ENCODE measurements around the gene UPF3B. TPM values are rescaled to one million over a fixed set of nuclear protein-coding genes. Genes with fewer than 3 reads are reported as not detected.

Gene UPF3B
- total and polyA plus RNA-seq, 9 of the 15 experiments (the other 6 are each of a cell fraction or from before 2014, with no cell fraction given) = 17.6 to 57.0 (median 32.3) TPM

DNA sequence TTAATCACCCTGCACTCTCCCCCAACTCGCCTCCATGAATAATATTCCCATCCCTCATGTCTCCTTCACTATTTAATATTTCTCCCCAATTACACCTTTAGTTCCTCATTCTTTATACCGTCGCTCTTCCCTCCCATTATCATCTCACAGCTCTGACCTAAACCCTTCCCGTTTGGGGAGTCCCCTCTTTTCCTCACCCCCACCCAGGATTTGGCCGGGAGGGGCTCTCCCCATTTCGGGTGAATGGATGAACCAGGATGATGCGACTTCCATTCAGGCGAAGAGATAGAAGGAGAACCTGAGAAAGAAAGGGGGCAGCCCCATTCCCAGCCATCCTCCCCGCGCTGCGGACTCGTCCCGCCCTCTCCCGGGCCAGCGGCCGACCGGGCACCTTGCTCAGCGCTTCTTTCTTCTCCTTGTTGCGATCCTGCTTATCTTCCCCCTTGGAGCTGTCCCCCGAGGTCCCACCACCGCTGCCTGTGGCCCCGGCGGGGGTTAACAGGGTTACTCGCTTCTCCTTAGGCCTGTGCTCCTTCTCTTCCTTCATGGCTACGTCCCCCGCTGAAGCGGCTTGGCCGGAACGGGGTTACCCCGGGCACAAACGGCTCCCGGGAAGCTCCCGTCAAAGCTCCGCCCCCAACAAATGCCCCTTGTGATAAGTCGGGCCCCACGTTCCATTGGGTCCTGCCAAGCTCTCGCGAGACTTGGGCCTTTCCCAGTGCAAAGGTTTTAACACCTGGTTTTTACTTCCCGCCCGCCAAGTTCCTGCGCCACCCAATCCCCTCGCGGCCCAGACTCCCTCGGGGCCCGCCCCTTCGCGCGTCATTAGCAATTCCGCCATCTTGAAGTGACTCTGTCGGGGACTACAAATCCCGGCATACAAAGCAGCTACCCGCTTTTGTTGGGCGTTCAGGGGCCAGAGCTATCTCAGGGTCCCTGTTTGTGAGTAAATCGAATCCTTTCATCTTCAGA, at the start of gene UPF3B (continued):
- no peak for TF ChIP-seq ETV1 (tag; conservative IDR thresholded peaks at IDR 0.05; ENCODE audit: low read depth)
- peak; percentile 44 for TF ChIP-seq HNRNPLL (IDR thresholded peaks at IDR 0.05; ENCODE audit: low read depth, low read length, poor library complexity, severe bottlenecking)
- no peak for TF ChIP-seq RCOR1 (IDR thresholded peaks at IDR 0.05; ENCODE audit: borderline replicate concordance in 1 of 2, low read depth in 2 of 2, low read length in 2 of 2)
- no peak for TF ChIP-seq HMG20B (CRISPR knock-in tag; IDR thresholded peaks at IDR 0.05)
- TF ChIP-seq, protein P1, sequence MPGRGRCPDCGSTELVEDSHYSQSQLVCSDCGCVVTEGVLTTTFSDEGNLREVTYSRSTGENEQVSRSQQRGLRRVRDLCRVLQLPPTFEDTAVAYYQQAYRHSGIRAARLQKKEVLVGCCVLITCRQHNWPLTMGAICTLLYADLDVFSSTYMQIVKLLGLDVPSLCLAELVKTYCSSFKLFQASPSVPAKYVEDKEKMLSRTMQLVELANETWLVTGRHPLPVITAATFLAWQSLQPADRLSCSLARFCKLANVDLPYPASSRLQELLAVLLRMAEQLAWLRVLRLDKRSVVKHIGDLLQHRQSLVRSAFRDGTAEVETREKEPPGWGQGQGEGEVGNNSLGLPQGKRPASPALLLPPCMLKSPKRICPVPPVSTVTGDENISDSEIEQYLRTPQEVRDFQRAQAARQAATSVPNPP (IDR thresholded peaks at IDR 0.05; ENCODE audit: borderline replicate concordance, insufficient read depth, insufficient read length) = no peak
- TF ChIP-seq, protein P2, sequence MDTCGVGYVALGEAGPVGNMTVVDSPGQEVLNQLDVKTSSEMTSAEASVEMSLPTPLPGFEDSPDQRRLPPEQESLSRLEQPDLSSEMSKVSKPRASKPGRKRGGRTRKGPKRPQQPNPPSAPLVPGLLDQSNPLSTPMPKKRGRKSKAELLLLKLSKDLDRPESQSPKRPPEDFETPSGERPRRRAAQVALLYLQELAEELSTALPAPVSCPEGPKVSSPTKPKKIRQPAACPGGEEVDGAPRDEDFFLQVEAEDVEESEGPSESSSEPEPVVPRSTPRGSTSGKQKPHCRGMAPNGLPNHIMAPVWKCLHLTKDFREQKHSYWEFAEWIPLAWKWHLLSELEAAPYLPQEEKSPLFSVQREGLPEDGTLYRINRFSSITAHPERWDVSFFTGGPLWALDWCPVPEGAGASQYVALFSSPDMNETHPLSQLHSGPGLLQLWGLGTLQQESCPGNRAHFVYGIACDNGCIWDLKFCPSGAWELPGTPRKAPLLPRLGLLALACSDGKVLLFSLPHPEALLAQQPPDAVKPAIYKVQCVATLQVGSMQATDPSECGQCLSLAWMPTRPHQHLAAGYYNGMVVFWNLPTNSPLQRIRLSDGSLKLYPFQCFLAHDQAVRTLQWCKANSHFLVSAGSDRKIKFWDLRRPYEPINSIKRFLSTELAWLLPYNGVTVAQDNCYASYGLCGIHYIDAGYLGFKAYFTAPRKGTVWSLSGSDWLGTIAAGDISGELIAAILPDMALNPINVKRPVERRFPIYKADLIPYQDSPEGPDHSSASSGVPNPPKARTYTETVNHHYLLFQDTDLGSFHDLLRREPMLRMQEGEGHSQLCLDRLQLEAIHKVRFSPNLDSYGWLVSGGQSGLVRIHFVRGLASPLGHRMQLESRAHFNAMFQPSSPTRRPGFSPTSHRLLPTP (IDR thresholded peaks at IDR 0.05; ENCODE audit: borderline replicate concordance, extremely low read depth, insufficient read length) = no peak
- no peak for TF ChIP-seq YBX1 (IDR thresholded peaks at IDR 0.05)
- TF ChIP-seq, protein P3, sequence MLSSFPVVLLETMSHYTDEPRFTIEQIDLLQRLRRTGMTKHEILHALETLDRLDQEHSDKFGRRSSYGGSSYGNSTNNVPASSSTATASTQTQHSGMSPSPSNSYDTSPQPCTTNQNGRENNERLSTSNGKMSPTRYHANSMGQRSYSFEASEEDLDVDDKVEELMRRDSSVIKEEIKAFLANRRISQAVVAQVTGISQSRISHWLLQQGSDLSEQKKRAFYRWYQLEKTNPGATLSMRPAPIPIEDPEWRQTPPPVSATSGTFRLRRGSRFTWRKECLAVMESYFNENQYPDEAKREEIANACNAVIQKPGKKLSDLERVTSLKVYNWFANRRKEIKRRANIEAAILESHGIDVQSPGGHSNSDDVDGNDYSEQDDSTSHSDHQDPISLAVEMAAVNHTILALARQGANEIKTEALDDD (IDR thresholded peaks at IDR 0.05) = no peak
- TF ChIP-seq SMC3 (conservative IDR thresholded peaks at IDR 0.05; ENCODE audit: insufficient read depth, low read depth, low read length) = no peak
- TF ChIP-seq NR2C2 (CRISPR knock-in tag; IDR thresholded peaks at IDR 0.05) = no peak
- peak; percentile 88 for TF ChIP-seq NR2C2 (tag; IDR thresholded peaks at IDR 0.05)
- no peak for TF ChIP-seq NR2F6 (CRISPR knock-in tag; IDR thresholded peaks at IDR 0.05)
- TF ChIP-seq, protein P4, sequence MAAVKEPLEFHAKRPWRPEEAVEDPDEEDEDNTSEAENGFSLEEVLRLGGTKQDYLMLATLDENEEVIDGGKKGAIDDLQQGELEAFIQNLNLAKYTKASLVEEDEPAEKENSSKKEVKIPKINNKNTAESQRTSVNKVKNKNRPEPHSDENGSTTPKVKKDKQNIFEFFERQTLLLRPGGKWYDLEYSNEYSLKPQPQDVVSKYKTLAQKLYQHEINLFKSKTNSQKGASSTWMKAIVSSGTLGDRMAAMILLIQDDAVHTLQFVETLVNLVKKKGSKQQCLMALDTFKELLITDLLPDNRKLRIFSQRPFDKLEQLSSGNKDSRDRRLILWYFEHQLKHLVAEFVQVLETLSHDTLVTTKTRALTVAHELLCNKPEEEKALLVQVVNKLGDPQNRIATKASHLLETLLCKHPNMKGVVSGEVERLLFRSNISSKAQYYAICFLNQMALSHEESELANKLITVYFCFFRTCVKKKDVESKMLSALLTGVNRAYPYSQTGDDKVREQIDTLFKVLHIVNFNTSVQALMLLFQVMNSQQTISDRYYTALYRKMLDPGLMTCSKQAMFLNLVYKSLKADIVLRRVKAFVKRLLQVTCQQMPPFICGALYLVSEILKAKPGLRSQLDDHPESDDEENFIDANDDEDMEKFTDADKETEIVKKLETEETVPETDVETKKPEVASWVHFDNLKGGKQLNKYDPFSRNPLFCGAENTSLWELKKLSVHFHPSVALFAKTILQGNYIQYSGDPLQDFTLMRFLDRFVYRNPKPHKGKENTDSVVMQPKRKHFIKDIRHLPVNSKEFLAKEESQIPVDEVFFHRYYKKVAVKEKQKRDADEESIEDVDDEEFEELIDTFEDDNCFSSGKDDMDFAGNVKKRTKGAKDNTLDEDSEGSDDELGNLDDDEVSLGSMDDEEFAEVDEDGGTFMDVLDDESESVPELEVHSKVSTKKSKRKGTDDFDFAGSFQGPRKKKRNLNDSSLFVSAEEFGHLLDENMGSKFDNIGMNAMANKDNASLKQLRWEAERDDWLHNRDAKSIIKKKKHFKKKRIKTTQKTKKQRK (IDR thresholded peaks at IDR 0.05; ENCODE audit: borderline replicate concordance, low read depth, low read length) = no peak
- TF ChIP-seq MAFF (IDR thresholded peaks at IDR 0.05; ENCODE audit: low read length) = peak; percentile 18; the same call in 1 of the 2 replicates
- TF ChIP-seq, protein P5, sequence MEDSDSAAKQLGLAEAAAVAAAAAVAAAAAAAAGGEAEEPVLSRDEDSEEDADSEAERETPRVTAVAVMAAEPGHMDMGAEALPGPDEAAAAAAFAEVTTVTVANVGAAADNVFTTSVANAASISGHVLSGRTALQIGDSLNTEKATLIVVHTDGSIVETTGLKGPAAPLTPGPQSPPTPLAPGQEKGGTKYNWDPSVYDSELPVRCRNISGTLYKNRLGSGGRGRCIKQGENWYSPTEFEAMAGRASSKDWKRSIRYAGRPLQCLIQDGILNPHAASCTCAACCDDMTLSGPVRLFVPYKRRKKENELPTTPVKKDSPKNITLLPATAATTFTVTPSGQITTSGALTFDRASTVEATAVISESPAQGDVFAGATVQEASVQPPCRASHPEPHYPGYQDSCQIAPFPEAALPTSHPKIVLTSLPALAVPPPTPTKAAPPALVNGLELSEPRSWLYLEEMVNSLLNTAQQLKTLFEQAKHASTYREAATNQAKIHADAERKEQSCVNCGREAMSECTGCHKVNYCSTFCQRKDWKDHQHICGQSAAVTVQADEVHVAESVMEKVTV (CRISPR knock-in tag; IDR thresholded peaks at IDR 0.05) = no peak
- TF ChIP-seq SREBF1 (IDR thresholded peaks at IDR 0.05; ENCODE audit: borderline replicate concordance, low read depth, low read length) = no peak
